ENCODE measurements around the gene ZNF570. TPM values are rescaled to one million over a fixed set of nuclear protein-coding genes. Genes with fewer than 3 reads are reported as not detected.

ZNF570 gene
- total and polyA plus RNA-seq, 9 donors, result 4.2 to 9.0 (median 7.0) TPM

- intact Hi-C loops (cut with DNase I), result no loop called here
- TF ChIP-seq POLR2A (IDR thresholded peaks at IDR 0.05), result no peak
- TF ChIP-seq EP300 (IDR thresholded peaks at IDR 0.05), result no peak
- TF ChIP-seq CTCF (IDR thresholded peaks at IDR 0.05), result no peak
- H3K4me3 ChIP-seq, result no peak overlapping the region
- WGBS, 3 donors, result 96 to 98% (median 98%) methylated on average over 3 of the region's 3 CpGs
- DNase-seq, result no peak
- H3K36me3 ChIP-seq, result no peaks in the 10 kb centered on the region
- H3K9me3 ChIP-seq, result peaks cover 0 to 3% of the 10 kb centered on the region in 2 donors
- no peaks in the 10 kb centered on the region for H3K4me1 ChIP-seq (ENCODE audit: insufficient read depth)
- H3K27me3 ChIP-seq, result no peaks in the 10 kb centered on the region
- H3K27ac ChIP-seq, result no peak overlapping the region
Measured at GRCh38 chr19:37511186-37511585, 42.0 kb downstream of the ZNF570 start.

- H3K4me3 ChIP-seq, result no peak overlapping the region
- H3K27me3 ChIP-seq, result no peaks in the 10 kb centered on the region
- H3K4me1 ChIP-seq (ENCODE audit: insufficient read depth), result no peaks in the 10 kb centered on the region
- peaks cover 0 to 6% of the 10 kb centered on the region in 2 donors for H3K9me3 ChIP-seq
- DNase-seq, result no peak
- intact Hi-C loops (cut with DNase I), result no loop called here
- no peak for TF ChIP-seq EP300 (IDR thresholded peaks at IDR 0.05)
- no peak for TF ChIP-seq CTCF (IDR thresholded peaks at IDR 0.05)
- no peak for TF ChIP-seq POLR2A (IDR thresholded peaks at IDR 0.05)
- H3K36me3 ChIP-seq, result no peaks in the 10 kb centered on the region
- WGBS, 3 donors, result 91 to 97% (median 97%) methylated on average over 3 of the region's 3 CpGs
- H3K27ac ChIP-seq, result no peak overlapping the region
Measured at GRCh38 chr19:37511821-37512220, 42.7 kb downstream of the ZNF570 start.

GRCh38 chr19:37513397-37513796, 44.2 kb downstream of the ZNF570 start:
- WGBS, 3 donors, result 61 to 83% (median 75%) methylated on average over 2 of the region's 2 CpGs
- H3K36me3 ChIP-seq, result no peaks in the 10 kb centered on the region

GRCh38 chr19:37519890-37520289, 50.7 kb downstream of the ZNF570 start:
- H3K27ac ChIP-seq, result no peak overlapping the region
- H3K4me3 ChIP-seq, result no peak overlapping the region
- no peaks in the 10 kb centered on the region for H3K4me1 ChIP-seq (ENCODE audit: insufficient read depth)
- 55 to 73% (median 67%) methylated on average over 2 of the region's 2 CpGs for WGBS, 3 donors
- TF ChIP-seq POLR2A (IDR thresholded peaks at IDR 0.05), result no peak
- TF ChIP-seq CTCF (IDR thresholded peaks at IDR 0.05), result no peak
- no peak for TF ChIP-seq EP300 (IDR thresholded peaks at IDR 0.05)
- H3K36me3 ChIP-seq, result no peaks in the 10 kb centered on the region
- peaks cover 0 to 31% of the 10 kb centered on the region in 2 donors for H3K9me3 ChIP-seq
- H3K27me3 ChIP-seq, result no peaks in the 10 kb centered on the region
- DNase-seq, result no peak
- intact Hi-C loops (cut with DNase I), result no loop called here

More at GRCh38 chr19:37513397-37513796, 44.2 kb downstream of the ZNF570 start:
- Histone ChIP-seq H3K9me3 (peaks cover 0 to 13% of the 10 kb centered on the region in 2 donors), H3K27me3 (no peaks in the 10 kb centered on the region), H3K4me1 (ENCODE audit: insufficient read depth) (no peaks in the 10 kb centered on the region), H3K27ac (no peak overlapping the region), H3K4me3 (no peak overlapping the region)
- TF ChIP-seq POLR2A (IDR thresholded peaks at IDR 0.05), result no peak
- TF ChIP-seq EP300 (IDR thresholded peaks at IDR 0.05), result no peak
- no peak for TF ChIP-seq CTCF (IDR thresholded peaks at IDR 0.05)
- no peak for DNase-seq
- intact Hi-C loops (cut with DNase I), result no loop called here
